GM10266 (cell line): Measurements from ENCODE around the gene TULP1.

Source experiments
- DNase-seq: peaks from one replicate; pipeline ENCODE4 v3.0.0; 2012; ENCODE audit errors: extremely low spot score
- CTCF ChIP-seq: IDR thresholded peaks from 2 replicates; pipeline ENCODE4 v1.5.1; 2012; ENCODE audit warnings: mild to moderate bottlenecking, low read depth; ENCODE audit not compliant: control insufficient read depth, insufficient read depth; ENCODE audit errors: missing control alignments

The TULP1 gene

GRCh38 chr6:35511562-35511941, 1.1 kb downstream of the TULP1 start:
- DNase-seq: no peak
- no peak for TF ChIP-seq CTCF

DNA sequence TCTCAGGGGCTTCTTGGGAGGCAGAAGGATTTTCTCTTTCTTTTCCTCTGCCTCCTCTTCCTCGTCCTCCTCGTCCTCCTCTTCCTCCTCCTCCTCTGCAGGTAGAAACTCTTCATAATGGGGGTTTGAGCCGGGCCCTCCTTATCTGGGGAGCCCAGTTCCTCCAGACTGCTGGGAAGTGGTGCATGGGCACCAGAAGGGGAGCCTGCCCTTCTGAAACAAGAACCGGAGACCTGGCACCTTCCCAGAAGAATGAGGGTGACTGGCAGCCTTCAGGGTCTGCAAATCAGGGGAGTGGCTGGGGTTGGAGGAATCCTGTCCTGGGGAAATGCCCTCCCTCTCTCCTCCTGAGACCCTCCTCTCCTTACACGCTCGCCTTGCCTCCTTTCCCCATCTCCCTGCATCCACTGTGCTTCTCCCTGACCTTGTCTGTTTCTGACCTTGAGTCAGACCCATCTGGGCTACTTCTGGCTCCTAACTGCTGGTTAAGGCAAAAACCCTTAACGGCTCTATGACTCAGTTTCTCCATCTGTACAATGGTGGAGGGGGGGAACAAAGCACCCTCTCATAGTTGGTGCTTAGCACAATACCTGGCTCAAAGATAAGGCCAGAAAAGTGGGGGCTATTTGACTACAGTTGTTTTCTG, 1.7 kb downstream of the TULP1 start:
- no peak for TF ChIP-seq CTCF
- DNase-seq: no peak

DNA sequence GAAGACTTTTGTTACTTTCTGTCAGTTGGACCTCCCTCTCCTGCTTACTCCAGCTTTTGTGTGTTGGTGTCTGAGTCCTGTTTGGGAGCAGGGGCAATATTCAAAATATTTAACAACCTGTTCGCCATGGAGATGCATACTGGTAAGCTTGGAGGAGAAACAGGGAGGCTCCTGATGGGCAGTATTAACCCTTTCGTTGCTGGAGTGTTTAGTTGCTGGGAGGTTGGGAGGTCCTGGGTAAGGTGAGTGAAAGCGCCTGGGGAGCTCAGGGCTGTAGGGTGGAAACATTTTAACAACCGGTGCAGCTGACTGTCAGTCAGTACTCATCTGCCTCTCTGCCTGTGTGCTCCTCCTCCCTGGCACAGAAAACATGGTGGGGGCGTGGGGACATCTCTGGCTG, 4.2 kb downstream of the TULP1 start:
- DNase-seq: no peak
- TF ChIP-seq CTCF: no peak

DNA sequence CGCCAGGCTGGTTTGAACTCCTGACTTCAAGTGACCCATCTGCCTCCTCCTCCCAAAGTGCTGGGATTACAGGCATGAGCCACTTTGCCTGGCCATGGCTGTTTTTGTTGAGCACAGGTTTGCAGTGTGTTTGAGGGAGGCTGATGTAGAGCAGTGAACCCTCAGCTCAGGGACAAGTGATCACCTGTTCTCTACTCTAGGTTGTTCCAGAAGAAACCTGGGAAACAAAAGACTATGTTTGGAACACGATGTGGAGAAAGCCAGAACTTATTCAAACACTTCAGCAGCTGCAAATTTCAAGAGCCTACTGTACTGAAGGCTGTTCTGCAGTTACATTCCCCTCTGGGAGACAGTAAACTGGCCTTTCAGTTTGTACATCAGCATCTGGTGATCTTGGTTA, 4.7 kb downstream of the TULP1 start:
- DNase-seq: no peak
- TF ChIP-seq CTCF: no peak

- TF ChIP-seq CTCF: no peak
- no peak for DNase-seq
These were observed 5.5 kb downstream of the TULP1 start for GRCh38 chr6:35507221-35507620.

- no peak for TF ChIP-seq CTCF
- DNase-seq: no peak
These were observed 6.2 kb downstream of the TULP1 start for GRCh38 chr6:35506536-35506935.

DNA sequence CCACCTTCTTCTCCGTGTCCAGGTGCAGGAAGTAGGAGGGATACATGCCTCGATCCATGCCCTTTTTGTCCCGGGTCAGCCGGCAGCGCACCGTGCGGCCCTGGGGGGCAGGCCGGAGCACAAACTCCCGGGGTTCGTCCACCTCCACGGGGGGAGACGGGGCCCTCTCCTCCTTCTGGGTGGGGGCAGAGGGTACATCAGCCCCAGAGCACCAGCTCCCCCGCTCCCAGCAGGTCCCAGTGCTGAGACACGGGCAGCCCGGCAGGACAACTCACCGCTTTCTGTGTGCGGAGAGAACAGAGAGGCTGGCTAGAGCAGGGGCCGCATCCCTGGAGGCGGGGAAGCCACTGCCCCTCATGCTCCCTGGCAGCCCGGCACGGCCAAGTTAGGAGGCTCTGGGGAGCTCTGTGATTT, 6.7 kb downstream of the TULP1 start:
- TF ChIP-seq CTCF: no peak
- DNase-seq: no peak
